ENCODE results near the gene E2F7. TPM values are rescaled to one million over a fixed set of nuclear protein-coding genes. Genes with fewer than 3 reads are reported as not detected.

The E2F7 gene
- total RNA-seq, 1 donor from 2014 or later = 25.7 TPM

DNA sequence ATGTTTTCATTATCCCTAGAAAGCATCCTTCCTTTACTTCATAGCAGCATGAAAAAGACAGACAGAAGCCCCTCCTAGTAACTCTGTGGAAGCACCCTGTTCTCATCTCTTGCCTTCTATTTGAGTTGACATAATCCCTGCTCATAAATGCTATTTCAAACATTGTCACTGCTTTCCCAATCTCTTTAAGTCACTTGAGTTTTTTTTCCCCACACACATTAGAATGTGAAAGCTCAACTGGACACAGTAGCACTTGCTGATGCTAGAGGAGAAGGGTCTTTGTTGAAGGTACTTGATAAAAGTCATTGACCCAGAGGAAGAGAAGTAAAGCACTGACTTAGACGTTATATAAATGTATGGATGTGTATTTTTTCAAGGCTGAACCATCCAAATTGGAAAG, 3.0 kb downstream of the E2F7 start:
- TF ChIP-seq, protein P1, sequence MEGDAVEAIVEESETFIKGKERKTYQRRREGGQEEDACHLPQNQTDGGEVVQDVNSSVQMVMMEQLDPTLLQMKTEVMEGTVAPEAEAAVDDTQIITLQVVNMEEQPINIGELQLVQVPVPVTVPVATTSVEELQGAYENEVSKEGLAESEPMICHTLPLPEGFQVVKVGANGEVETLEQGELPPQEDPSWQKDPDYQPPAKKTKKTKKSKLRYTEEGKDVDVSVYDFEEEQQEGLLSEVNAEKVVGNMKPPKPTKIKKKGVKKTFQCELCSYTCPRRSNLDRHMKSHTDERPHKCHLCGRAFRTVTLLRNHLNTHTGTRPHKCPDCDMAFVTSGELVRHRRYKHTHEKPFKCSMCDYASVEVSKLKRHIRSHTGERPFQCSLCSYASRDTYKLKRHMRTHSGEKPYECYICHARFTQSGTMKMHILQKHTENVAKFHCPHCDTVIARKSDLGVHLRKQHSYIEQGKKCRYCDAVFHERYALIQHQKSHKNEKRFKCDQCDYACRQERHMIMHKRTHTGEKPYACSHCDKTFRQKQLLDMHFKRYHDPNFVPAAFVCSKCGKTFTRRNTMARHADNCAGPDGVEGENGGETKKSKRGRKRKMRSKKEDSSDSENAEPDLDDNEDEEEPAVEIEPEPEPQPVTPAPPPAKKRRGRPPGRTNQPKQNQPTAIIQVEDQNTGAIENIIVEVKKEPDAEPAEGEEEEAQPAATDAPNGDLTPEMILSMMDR (conservative IDR thresholded peaks at IDR 0.05) = no peak
- H3K36me3 Mint-ChIP-seq (ENCODE audit: low read depth) = peaks cover 30% of the 10 kb centered on the region
- H3K27me3 Mint-ChIP-seq (ENCODE audit: low read depth) = peaks cover 13% of the 10 kb centered on the region
- H3K4me1 Mint-ChIP-seq = peaks cover 31% of the 10 kb centered on the region
- H3K4me3 Mint-ChIP-seq = no peak overlapping the region
- no peak overlapping the region for H3K27ac Mint-ChIP-seq (ENCODE audit: unreplicated experiment)
- DNase-seq (ENCODE audit: low read depth, low spot score) = no peak
- no peaks in the 10 kb centered on the region for H3K9me3 Mint-ChIP-seq

DNA sequence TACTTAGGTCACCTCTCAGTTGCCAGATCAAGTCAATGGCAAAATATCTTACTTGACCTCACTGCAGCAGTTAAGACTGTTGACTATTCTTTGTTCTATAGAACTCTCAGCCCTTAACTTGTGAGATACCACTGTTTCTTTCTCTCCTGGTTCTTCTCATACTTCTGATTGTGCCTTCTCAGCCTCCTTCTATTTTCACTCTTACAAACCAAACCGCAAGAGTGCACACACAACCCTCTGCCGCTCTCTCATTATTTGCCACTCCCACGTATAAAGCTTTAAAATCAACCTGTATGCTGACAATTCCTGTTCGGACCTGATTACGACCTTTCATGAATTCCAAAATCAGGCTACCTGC, 4.5 kb downstream of the E2F7 start:
- TF ChIP-seq, protein P1 (conservative IDR thresholded peaks at IDR 0.05) = no peak
- Mint-ChIP-seq H3K4me1 (peaks cover 26% of the 10 kb centered on the region), H3K27me3 (ENCODE audit: low read depth) (peaks cover 11% of the 10 kb centered on the region), H3K27ac (ENCODE audit: unreplicated experiment) (no peak overlapping the region), H3K9me3 (no peaks in the 10 kb centered on the region), H3K4me3 (no peak overlapping the region), H3K36me3 (ENCODE audit: low read depth) (peaks cover 33% of the 10 kb centered on the region)
- DNase-seq (ENCODE audit: low read depth, low spot score) = no peak

DNA sequence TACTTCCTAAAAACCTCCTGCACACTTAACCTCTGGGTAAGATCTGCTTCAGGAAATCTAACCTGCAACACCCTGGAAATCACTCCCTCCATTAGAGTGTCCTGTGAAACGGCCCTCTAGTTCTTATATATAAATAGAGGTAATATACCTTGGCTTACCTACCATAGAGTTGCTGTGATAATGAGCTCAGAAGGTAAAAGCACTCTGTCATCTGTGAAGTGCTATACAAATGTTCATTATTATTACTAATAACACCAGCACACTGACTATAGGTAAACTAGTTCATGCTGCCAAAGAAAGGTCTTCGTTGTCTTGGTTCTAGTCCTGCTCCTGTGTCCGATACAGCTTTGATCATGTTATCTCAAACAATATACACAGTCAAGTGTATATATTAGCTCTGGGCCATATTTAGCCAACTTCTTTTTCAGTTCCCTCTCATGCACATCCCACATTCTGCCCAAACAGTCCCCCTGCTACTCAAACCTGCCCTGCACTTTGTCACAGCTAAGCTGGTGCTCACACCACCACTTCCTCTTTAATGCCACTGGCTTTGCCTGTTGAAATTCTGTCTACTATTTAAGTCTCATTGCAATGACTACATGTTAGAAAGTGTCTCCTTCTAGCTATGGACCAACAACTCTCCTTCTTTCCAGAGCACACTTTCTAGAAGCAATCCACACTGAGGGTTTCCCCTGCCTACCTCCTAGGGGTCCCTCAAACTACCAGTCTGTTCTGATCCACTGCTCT, 5.1 kb downstream of the E2F7 start:
- TF ChIP-seq, protein P1 (conservative IDR thresholded peaks at IDR 0.05) = no peak
- no peak for DNase-seq (ENCODE audit: low read depth, low spot score)
- peaks cover 33% of the 10 kb centered on the region for H3K36me3 Mint-ChIP-seq (ENCODE audit: low read depth)
- H3K27me3 Mint-ChIP-seq (ENCODE audit: low read depth) = peaks cover 10% of the 10 kb centered on the region
- no peak overlapping the region for H3K27ac Mint-ChIP-seq (ENCODE audit: unreplicated experiment)
- H3K9me3 Mint-ChIP-seq = no peaks in the 10 kb centered on the region
- no peak overlapping the region for H3K4me3 Mint-ChIP-seq
- H3K4me1 Mint-ChIP-seq = peaks cover 25% of the 10 kb centered on the region

DNA sequence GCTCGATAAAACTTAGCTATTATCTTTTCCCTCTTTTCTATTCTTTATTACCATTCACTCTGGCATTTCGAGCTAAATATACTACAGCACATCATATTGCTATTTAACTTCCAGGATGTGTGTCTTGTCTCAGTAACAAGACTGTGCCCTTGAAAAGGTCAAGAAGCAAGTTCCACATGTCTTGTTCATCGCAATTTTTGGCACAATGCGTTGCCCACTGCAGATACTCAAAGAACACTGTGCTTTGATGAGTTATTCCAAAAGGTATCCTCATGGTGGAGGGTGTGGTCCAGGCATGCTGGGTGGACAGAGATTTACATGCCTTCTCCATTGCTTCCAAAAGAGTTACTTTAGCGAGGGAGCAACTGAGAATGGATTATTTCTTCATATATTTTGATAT, 6.6 kb downstream of the E2F7 start:
- H3K9me3 Mint-ChIP-seq = no peaks in the 10 kb centered on the region
- no peak overlapping the region for H3K4me3 Mint-ChIP-seq
- peaks cover 33% of the 10 kb centered on the region for H3K36me3 Mint-ChIP-seq (ENCODE audit: low read depth)
- TF ChIP-seq, protein P1 (conservative IDR thresholded peaks at IDR 0.05) = no peak
- H3K4me1 Mint-ChIP-seq = peaks cover 17% of the 10 kb centered on the region
- no peak for DNase-seq (ENCODE audit: low read depth, low spot score)
- no peak overlapping the region for H3K27ac Mint-ChIP-seq (ENCODE audit: unreplicated experiment)
- H3K27me3 Mint-ChIP-seq (ENCODE audit: low read depth) = peaks cover 4% of the 10 kb centered on the region

DNA sequence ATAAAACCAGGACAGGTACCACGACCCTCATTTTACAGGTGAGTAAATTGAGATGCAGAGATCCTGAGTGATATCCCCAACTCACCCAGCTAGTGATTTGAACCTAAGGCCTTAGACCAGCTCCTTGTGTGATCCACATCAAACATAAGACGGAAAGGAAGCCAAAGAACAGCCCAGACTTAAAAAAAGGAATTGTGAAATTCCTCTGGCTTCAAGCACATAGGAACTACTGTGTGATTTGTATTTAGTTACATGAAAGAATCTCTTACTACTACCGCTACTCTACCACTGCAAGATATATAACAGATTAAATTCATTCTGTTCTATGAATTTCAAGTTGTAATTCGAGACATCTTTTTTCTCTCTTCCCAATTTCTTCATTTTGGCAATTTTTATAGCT, 10.5 kb downstream of the E2F7 start:
- no peaks in the 10 kb centered on the region for H3K9me3 Mint-ChIP-seq
- no peak for DNase-seq (ENCODE audit: low read depth, low spot score)
- H3K27ac Mint-ChIP-seq (ENCODE audit: unreplicated experiment) = no peak overlapping the region
- H3K27me3 Mint-ChIP-seq (ENCODE audit: low read depth) = no peaks in the 10 kb centered on the region
- H3K4me1 Mint-ChIP-seq = peaks cover 10% of the 10 kb centered on the region
- H3K36me3 Mint-ChIP-seq (ENCODE audit: low read depth) = peaks cover 17% of the 10 kb centered on the region
- H3K4me3 Mint-ChIP-seq = no peak overlapping the region
- TF ChIP-seq, protein P1 (conservative IDR thresholded peaks at IDR 0.05) = no peak

Measured in neural crest cell (in vitro differentiated cells).